SU-DHL-6 (cell line): Measurements from ENCODE around the gene C1orf198.

ENCODE experiments used
- EZH2phosphoT487 ChIP-seq: fragments of 200-600 bp; sonication (generic), shearing (Covaris generic); conservative IDR thresholded peaks from 2 replicates; pipeline ENCODE4 v1.6.1; 2018; ENCODE audit warnings: mild to moderate bottlenecking, antibody characterized with exemption, low read length, moderate library complexity, mixed read lengths
- TF ChIP-seq, protein P1 (sequence below): fragments of 200-600 bp; sonication (generic); IDR thresholded peaks from one replicate; pipeline ENCODE4 v1.5.1; 2017; ENCODE audit warnings: antibody characterized with exemption, mild to moderate bottlenecking, low read length, moderate library complexity; ENCODE audit not compliant: insufficient read depth, poor library complexity, severe bottlenecking

DNA sequence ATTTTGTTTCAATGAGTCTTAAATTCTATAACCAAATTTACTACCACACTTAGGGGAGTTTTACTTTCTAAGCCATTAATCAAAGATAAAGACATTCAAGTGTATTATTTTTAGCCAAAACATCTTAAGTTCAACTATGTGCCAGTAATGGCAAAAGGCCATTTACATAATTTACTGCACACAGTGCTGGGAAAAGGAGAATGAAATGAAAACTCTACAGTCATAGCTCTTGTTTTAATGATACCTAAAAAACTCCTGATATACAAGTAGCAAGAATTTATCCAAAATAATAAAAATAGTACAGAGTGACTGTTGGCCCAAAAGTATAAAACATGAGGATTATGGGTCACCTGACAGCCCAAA is 42.4 kb upstream of the C1orf198 start:
- TF ChIP-seq, protein P1, sequence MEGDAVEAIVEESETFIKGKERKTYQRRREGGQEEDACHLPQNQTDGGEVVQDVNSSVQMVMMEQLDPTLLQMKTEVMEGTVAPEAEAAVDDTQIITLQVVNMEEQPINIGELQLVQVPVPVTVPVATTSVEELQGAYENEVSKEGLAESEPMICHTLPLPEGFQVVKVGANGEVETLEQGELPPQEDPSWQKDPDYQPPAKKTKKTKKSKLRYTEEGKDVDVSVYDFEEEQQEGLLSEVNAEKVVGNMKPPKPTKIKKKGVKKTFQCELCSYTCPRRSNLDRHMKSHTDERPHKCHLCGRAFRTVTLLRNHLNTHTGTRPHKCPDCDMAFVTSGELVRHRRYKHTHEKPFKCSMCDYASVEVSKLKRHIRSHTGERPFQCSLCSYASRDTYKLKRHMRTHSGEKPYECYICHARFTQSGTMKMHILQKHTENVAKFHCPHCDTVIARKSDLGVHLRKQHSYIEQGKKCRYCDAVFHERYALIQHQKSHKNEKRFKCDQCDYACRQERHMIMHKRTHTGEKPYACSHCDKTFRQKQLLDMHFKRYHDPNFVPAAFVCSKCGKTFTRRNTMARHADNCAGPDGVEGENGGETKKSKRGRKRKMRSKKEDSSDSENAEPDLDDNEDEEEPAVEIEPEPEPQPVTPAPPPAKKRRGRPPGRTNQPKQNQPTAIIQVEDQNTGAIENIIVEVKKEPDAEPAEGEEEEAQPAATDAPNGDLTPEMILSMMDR: no peak
- no peak for TF ChIP-seq EZH2phosphoT487
